Fibroblast of lung (primary cell): Measurements from ENCODE around the gene GTF2F2. TPM values are rescaled to one million over a fixed set of nuclear protein-coding genes. Genes with fewer than 3 reads are reported as not detected.
A peak's percentile ranks its signal among the peaks of the same experiment; 100 is the strongest.

Source experiments
- DNase-seq, 2 donors: peaks; one replicate each; pipeline versions ENCODE4 v3.0.0 to v3.0.0-alpha.2; 2010; ENCODE audit warnings: low read depth in 2 of 2
- H2AFZ ChIP-seq: 2 replicates; pipeline ENCODE4 v1.5.1; 2012; ENCODE audit warnings: low read length, control low read depth, inconsistent platforms
- H3K27ac ChIP-seq: 2 replicates; pipeline ENCODE4 v1.5.1; 2011; ENCODE audit warnings: low read length, control low read depth; ENCODE audit not compliant: insufficient read depth
- H3K27me3 ChIP-seq: 2 replicates; pipeline ENCODE4 v1.5.1; 2011; ENCODE audit warnings: mild to moderate bottlenecking, low read length; ENCODE audit not compliant: control insufficient read depth, insufficient read depth
- H3K36me3 ChIP-seq: 2 replicates; pipeline ENCODE4 v1.5.1; 2011; ENCODE audit warnings: low read length; ENCODE audit not compliant: control insufficient read depth, insufficient read depth
- H3K4me1 ChIP-seq: 2 replicates; pipeline ENCODE4 v1.5.1; 2011; ENCODE audit warnings: low read length; ENCODE audit not compliant: control insufficient read depth, insufficient read depth; ENCODE audit errors: extremely low read depth
- H3K4me2 ChIP-seq: 2 replicates; pipeline ENCODE4 v1.5.1; 2011; ENCODE audit warnings: low read length, control low read depth; ENCODE audit not compliant: insufficient read depth; ENCODE audit errors: extremely low read depth
- H3K4me3 ChIP-seq, 4 experiments: fragments of 200-600 bp in 1 of 4; sonication (generic) in 1 of 4; replicated peaks in 1 of 4; 2 replicates each; pipeline ENCODE4 v1.5.1; 2011 to 2016; ENCODE audit warnings: low read length in 4 of 4, low read depth in 3 of 4, mild to moderate bottlenecking in 3 of 4, control low read depth in 2 of 4, inconsistent platforms in 1 of 4, mixed read lengths in 1 of 4; ENCODE audit not compliant: insufficient read depth in 1 of 4; ENCODE audit errors: control extremely low read depth in 1 of 4
- H3K79me2 ChIP-seq: 2 replicates; pipeline ENCODE4 v1.5.1; 2012; ENCODE audit warnings: mild to moderate bottlenecking, low read length, inconsistent platforms; ENCODE audit not compliant: control insufficient read depth, insufficient read depth
- H3K9ac ChIP-seq: 2 replicates; pipeline ENCODE4 v1.5.1; 2011; ENCODE audit warnings: mild to moderate bottlenecking, low read length, control low read depth; ENCODE audit not compliant: insufficient read depth
- H3K9me3 ChIP-seq: 2 replicates; pipeline ENCODE4 v1.5.1; 2012; ENCODE audit warnings: low read depth, low read length; ENCODE audit not compliant: control insufficient read depth, insufficient read depth
- H4K20me1 ChIP-seq: 2 replicates; pipeline ENCODE4 v1.5.1; 2011; ENCODE audit warnings: low read length; ENCODE audit not compliant: control insufficient read depth, insufficient read depth; ENCODE audit errors: extremely low read depth
- CTCF ChIP-seq, 2 donors: IDR thresholded peaks in 1 of 2; conservative IDR thresholded peaks in 1 of 2; 1 replicate in 1 of 2; 2 replicates in 1 of 2; pipeline ENCODE4 v1.5.1; 2011 to 2012; ENCODE audit warnings: low read length in 2 of 2, control low read depth in 1 of 2, inconsistent platforms in 1 of 2, low read depth in 1 of 2, mild to moderate bottlenecking in 1 of 2
- EZH2 ChIP-seq: IDR thresholded peaks from 2 replicates; pipeline ENCODE4 v1.5.1; 2012; ENCODE audit warnings: low read length, control low read depth, mild to moderate bottlenecking; ENCODE audit errors: missing control alignments
- polyA plus RNA-seq, 2 donors: library from polyadenylated mRNA; depleted of rRNA in 1 of 2; stranded (reverse) in 1 of 2; unstranded in 1 of 2; fragments of >200 nt; gene quantifications; 2 replicates each; pipeline ENCODE4 v1.2.1, GENCODE V29; 2011 to 2012; ENCODE audit warnings: missing spikeins in 1 of 2
- total RNA-seq: library from RNA; depleted of rRNA; stranded (reverse); fragments of >200 nt; gene quantifications from 2 replicates; pipeline ENCODE4 v1.2.1, GENCODE V29; 2014

GTF2F2 gene
- total and polyA plus RNA-seq, 2 donors (not counting 1 experiment from before 2014, with no cell fraction given), result 23.4 to 31.7 TPM

- Histone ChIP-seq H3K9ac (no peak overlapping the region), H3K27me3 (no peaks in the 10 kb centered on the region), H3K79me2 (no peaks in the 10 kb centered on the region), H3K4me3 (no peak overlapping the region), H3K27ac (no peak overlapping the region), H3K9me3 (no peaks in the 10 kb centered on the region), H3K4me2 (no peak overlapping the region), H2AFZ (no peak overlapping the region), H4K20me1 (no peaks in the 10 kb centered on the region), H3K4me1 (peaks cover 4% of the 10 kb centered on the region), H3K36me3 (no peaks in the 10 kb centered on the region)
- TF ChIP-seq EZH2 (no peak), CTCF (conservative IDR thresholded peaks at IDR 0.05 in 1 of 2, IDR thresholded peaks at IDR 0.05 in 1 of 2; ENCODE audit: low read depth in 1 of 2, low read length in 2 of 2) (no peak)
- DNase-seq, result no peak
Measured at GRCh38 chr13:45078003-45078402, 42.3 kb upstream of the GTF2F2 start.

DNA sequence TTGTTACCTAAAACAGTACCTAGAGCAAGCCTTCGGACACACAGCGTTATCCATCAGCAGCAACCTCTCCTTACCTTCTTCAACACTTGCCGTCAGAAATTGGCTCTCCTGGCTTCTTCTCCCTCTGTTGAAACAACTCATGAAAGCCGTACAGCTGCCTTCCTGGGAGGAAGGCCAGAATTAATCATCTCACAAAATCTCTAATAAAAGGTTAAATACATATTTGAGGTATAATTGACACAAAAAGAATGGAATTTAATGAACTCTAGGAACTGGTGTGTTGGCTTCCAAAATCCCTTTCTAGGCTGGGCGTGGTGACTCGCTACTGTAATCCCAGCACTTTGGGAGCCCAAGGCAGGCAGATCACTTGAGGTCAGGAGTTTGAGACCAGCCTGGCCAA lies 37.3 kb upstream of the GTF2F2 start:
- peaks cover 4% of the 10 kb centered on the region for H3K4me1 ChIP-seq
- H4K20me1 ChIP-seq, result no peaks in the 10 kb centered on the region
- H3K36me3 ChIP-seq, result no peaks in the 10 kb centered on the region
- H3K79me2 ChIP-seq, result no peaks in the 10 kb centered on the region
- no peak overlapping the region for H3K4me2 ChIP-seq
- peak; percentile 66 to 77 for DNase-seq
- TF ChIP-seq EZH2 (no peak), CTCF (conservative IDR thresholded peaks at IDR 0.05 in 1 of 2, IDR thresholded peaks at IDR 0.05 in 1 of 2; ENCODE audit: low read depth in 1 of 2, low read length in 2 of 2) (no peak)
- H3K27me3 ChIP-seq, result no peaks in the 10 kb centered on the region
- no peak overlapping the region for H2AFZ ChIP-seq
- no peak overlapping the region for H3K27ac ChIP-seq
- no peaks in the 10 kb centered on the region for H3K9me3 ChIP-seq
- no peak overlapping the region for H3K4me3 ChIP-seq
- H3K9ac ChIP-seq, result no peak overlapping the region

GRCh38 chr13:45084515-45084914 lies 35.8 kb upstream of the GTF2F2 start:
- H3K9me3 ChIP-seq, result no peaks in the 10 kb centered on the region
- no peak overlapping the region for H3K27ac ChIP-seq
- TF ChIP-seq CTCF (conservative IDR thresholded peaks at IDR 0.05 in 1 of 2, IDR thresholded peaks at IDR 0.05 in 1 of 2; ENCODE audit: low read depth in 1 of 2, low read length in 2 of 2) (no peak), EZH2 (no peak)
- H3K4me1 ChIP-seq, result peaks cover 4% of the 10 kb centered on the region
- H3K9ac ChIP-seq, result no peak overlapping the region
- no peak overlapping the region for H3K4me2 ChIP-seq
- no peaks in the 10 kb centered on the region for H3K79me2 ChIP-seq
- no peak overlapping the region for H2AFZ ChIP-seq
- no peaks in the 10 kb centered on the region for H4K20me1 ChIP-seq
- no peak overlapping the region for H3K4me3 ChIP-seq
- no peaks in the 10 kb centered on the region for H3K36me3 ChIP-seq
- DNase-seq, result no peak
- H3K27me3 ChIP-seq, result no peaks in the 10 kb centered on the region
